H1 (cell line): ENCODE measurements around the gene MYH6. TPM values are rescaled to one million over a fixed set of nuclear protein-coding genes. Genes with fewer than 3 reads are reported as not detected.
A peak's percentile ranks its signal among the peaks of the same experiment; 100 is the strongest.

Experiments used
- CTCF ChIA-PET: fragments of 300-600 bp; sonication (Branson Sonifier 250); formaldehyde crosslinking; loops from one replicate; lab custom pipeline; 2021; ENCODE audit not compliant: partially characterized antibody; lab: Charles Lee
- POLR2A ChIA-PET: fragments of 300-600 bp; sonication (Branson Sonifier 250); formaldehyde crosslinking; loops from one replicate; lab custom pipeline; 2021; ENCODE audit warnings: inconsistent platforms; ENCODE audit not compliant: partially characterized antibody; lab: Charles Lee
- DNase-seq, 2 experiments: peaks; one replicate each; pipeline versions ENCODE4 v3.0.0 to v3.0.0-alpha.2; 2010 to 2022; ENCODE audit warnings: low spot score in 2 of 2, low read depth in 1 of 2, mixed read lengths in 1 of 2
- FAIRE-seq: peaks from 2 replicates; lab custom pipeline; 2011; peaks lifted over from hg19 to GRCh38; lab: Jason Lieb, UNC
- H2AFZ ChIP-seq: 2 replicates; pipeline ENCODE4 v1.8.1; 2012; ENCODE audit warnings: low read length, inconsistent platforms
- H2AK5ac ChIP-seq: 2 replicates; pipeline ENCODE4 v1.6.1; 2013; ENCODE audit warnings: low read depth, low read length
- H2BK120ac ChIP-seq: replicated peaks from 2 replicates; pipeline ENCODE3; 2013; ENCODE audit warnings: low read depth, low read length, inconsistent platforms
- H2BK12ac ChIP-seq: 2 replicates; pipeline ENCODE4 v1.6.1; 2013; ENCODE audit warnings: low read depth, low read length
- H2BK15ac ChIP-seq: 2 replicates; pipeline ENCODE4 v1.6.1; 2013; ENCODE audit warnings: low read length
- H2BK20ac ChIP-seq: 2 replicates; pipeline ENCODE4 v1.6.1; 2013; ENCODE audit warnings: low read length
- H2BK5ac ChIP-seq: 2 replicates; pipeline ENCODE4 v1.6.1; 2013; ENCODE audit warnings: low read depth, low read length
- H3K14ac ChIP-seq: 2 replicates; pipeline ENCODE4 v1.6.1; 2013; ENCODE audit warnings: inconsistent platforms; ENCODE audit not compliant: insufficient read length
- H3K18ac ChIP-seq: 2 replicates; pipeline ENCODE4 v1.6.1; 2013; ENCODE audit warnings: low read length; ENCODE audit errors: extremely low read depth
- H3K23ac ChIP-seq: 2 replicates; pipeline ENCODE4 v1.6.1; 2013; ENCODE audit warnings: inconsistent platforms; ENCODE audit not compliant: insufficient read length
- H3K23me2 ChIP-seq: 2 replicates; pipeline ENCODE4 v1.6.1; 2013; ENCODE audit warnings: low read depth, low read length
- H3K27ac ChIP-seq: 2 replicates; pipeline ENCODE4 v1.6.1; 2011; ENCODE audit warnings: low read depth, low read length, inconsistent platforms
- H3K27me3 ChIP-seq, 4 experiments: replicated peaks in 1 of 4; 1 replicate in 1 of 4; 2 replicates in 3 of 4; pipeline versions ENCODE4 v1.6.1 to v1.8.1; 2011 to 2013; ENCODE audit warnings: low read length in 3 of 4, mild to moderate bottlenecking in 3 of 4, inconsistent platforms in 2 of 4, mixed read lengths in 2 of 4, moderate library complexity in 1 of 4; ENCODE audit not compliant: control insufficient read depth in 3 of 4, insufficient read depth in 3 of 4; ENCODE audit errors: extremely low read depth in 1 of 4
- H3K36me3 ChIP-seq, 4 experiments: 2 replicates each; pipeline versions ENCODE4 v1.6.1 to v1.8.1; 2011 to 2013; ENCODE audit warnings: mild to moderate bottlenecking in 4 of 4, low read length in 3 of 4, moderate library complexity in 2 of 4, control low read depth in 1 of 4, inconsistent platforms in 1 of 4; ENCODE audit not compliant: insufficient read depth in 4 of 4, control insufficient read depth in 2 of 4
- H3K4ac ChIP-seq: replicated peaks from 2 replicates; pipeline ENCODE3; 2013; ENCODE audit warnings: low read length, low read depth, mixed read lengths, inconsistent platforms; ENCODE audit not compliant: insufficient read length
- H3K4me1 ChIP-seq, 4 experiments: replicated peaks in 1 of 4; 1 replicate in 1 of 4; 2 replicates in 3 of 4; pipeline versions ENCODE4 v1.6.1 to v1.8.1; 2011 to 2013; ENCODE audit warnings: low read length in 3 of 4, inconsistent platforms in 2 of 4, mixed read lengths in 1 of 4; ENCODE audit not compliant: insufficient read depth in 4 of 4, control insufficient read depth in 3 of 4
- H3K4me2 ChIP-seq, 2 experiments: 2 replicates each; pipeline versions ENCODE4 v1.6.1 to v1.8.1; 2011 to 2013; ENCODE audit warnings: low read depth in 2 of 2, low read length in 2 of 2, control low read depth in 1 of 2, inconsistent platforms in 1 of 2, mild to moderate bottlenecking in 1 of 2; ENCODE audit not compliant: insufficient read depth in 1 of 2
- H3K4me3 ChIP-seq, 4 experiments: fragments of 200-600, 300-600 bp in 1 of 4; sonication (generic), shearing (Covaris generic), sonication (Bioruptor Twin) in 1 of 4; 2 replicates each; pipeline versions ENCODE4 v1.5.1 to v1.8.1; 2011 to 2016; ENCODE audit warnings: low read length in 4 of 4, low read depth in 3 of 4, control low read depth in 2 of 4, inconsistent platforms in 2 of 4, mild to moderate bottlenecking in 2 of 4, mixed read lengths in 1 of 4, moderate library complexity in 1 of 4; ENCODE audit not compliant: insufficient read depth in 2 of 4; ENCODE audit errors: extremely low read depth in 1 of 4
- H3K56ac ChIP-seq: replicated peaks from 2 replicates; pipeline ENCODE3; 2013; ENCODE audit warnings: low read depth, mild to moderate bottlenecking, mixed read lengths, low read length, inconsistent platforms; ENCODE audit not compliant: insufficient read length
- H3K79me1 ChIP-seq: 2 replicates; pipeline ENCODE4 v1.6.1; 2013; ENCODE audit warnings: low read depth, low read length, control low read depth
- H3K79me2 ChIP-seq, 2 experiments: 2 replicates each; pipeline versions ENCODE4 v1.6.1 to v1.8.1; 2012 to 2013; ENCODE audit warnings: low read length in 2 of 2, mild to moderate bottlenecking in 2 of 2, inconsistent platforms in 1 of 2; ENCODE audit not compliant: insufficient read depth in 2 of 2, control insufficient read depth in 1 of 2
- H3K9ac ChIP-seq, 4 experiments: replicated peaks in 1 of 4; 1 replicate in 1 of 4; 2 replicates in 3 of 4; pipeline versions ENCODE4 v1.6.1 to v1.8.1; 2011 to 2013; ENCODE audit warnings: low read depth in 3 of 4, low read length in 3 of 4, control low read depth in 2 of 4, mild to moderate bottlenecking in 2 of 4, moderate library complexity in 2 of 4, inconsistent platforms in 1 of 4; ENCODE audit errors: extremely low read depth in 1 of 4
- H3K9me3 ChIP-seq, 2 experiments: 2 replicates each; pipeline versions ENCODE4 v1.6.1 to v1.8.1; 2012 to 2013; ENCODE audit warnings: mild to moderate bottlenecking in 2 of 2, moderate library complexity in 2 of 2, control low read depth in 1 of 2, inconsistent platforms in 1 of 2, low read depth in 1 of 2, low read length in 1 of 2, mixed read lengths in 1 of 2; ENCODE audit not compliant: insufficient read depth in 2 of 2
- H4K20me1 ChIP-seq, 2 experiments: replicated peaks in 1 of 2; 2 replicates each; pipeline versions ENCODE3 to v1.8.1; 2011 to 2013; ENCODE audit warnings: inconsistent platforms in 2 of 2, low read length in 2 of 2, mild to moderate bottlenecking in 1 of 2; ENCODE audit not compliant: insufficient read depth in 2 of 2, control insufficient read depth in 1 of 2
- H4K5ac ChIP-seq: 2 replicates; pipeline ENCODE4 v1.6.1; 2013; ENCODE audit warnings: low read length, low read depth, mixed read lengths, inconsistent platforms; ENCODE audit not compliant: insufficient read length
- H4K8ac ChIP-seq: 2 replicates; pipeline ENCODE4 v1.8.0; 2013; ENCODE audit warnings: mild to moderate bottlenecking, moderate library complexity, low read length, inconsistent platforms; ENCODE audit not compliant: insufficient read depth; ENCODE audit errors: extremely low read depth
- H4K91ac ChIP-seq: replicated peaks from 2 replicates; pipeline ENCODE3; 2013; ENCODE audit warnings: low read length, mixed read lengths, inconsistent platforms; ENCODE audit not compliant: insufficient read length
- WGBS, 2 experiments: shearing (Covaris generic) in 1 of 2; methylation state at CpG; one replicate each; pipeline versions ENCODE4 v1.1.6 to v1.1.7; 2013 to 2015; ENCODE audit warnings: low lambda C conversion rate in 2 of 2, mixed read lengths in 2 of 2, inconsistent platforms in 1 of 2, low coverage in 1 of 2, missing lambda C conversion rate in 1 of 2; ENCODE audit not compliant: insufficient replicate concordance in 2 of 2, insufficient coverage in 1 of 2, insufficient read length in 1 of 2; ENCODE audit errors: extremely low coverage in 1 of 2, missing lambda C conversion rate in 1 of 2; 5-methylcytosine and 5-hydroxymethylcytosine counted together
- polyA plus RNA-seq, 7 experiments: library from polyadenylated mRNA; depleted of rRNA in 3 of 7; stranded (reverse) in 5 of 7; unstranded in 2 of 7; fragments of >200 nt in 5 of 7; fragments of 200-250 nt in 2 of 7; gene quantifications; 1 replicate in 5 of 7; 2 replicates in 1 of 7; 4 replicates in 1 of 7; pipeline versions ENCODE4 v1.2.1 to v1.2.3, GENCODE V29; 2011 to 2013; ENCODE audit warnings: missing spikeins in 2 of 7, mixed read lengths in 2 of 7
- total RNA-seq: library from RNA; stranded (reverse); fragmentation: NEBNext Ultra II Directional; extraction: Animal tissue kit (Norgen Biotek cat#: 25700); gene quantifications from 2 replicates; pipeline ENCODE4 v1.2.1, GENCODE V29; 2021

Gene MYH6
- total and polyA plus RNA-seq, 2 of the 8 experiments (the other 6 are each of a cell fraction or from before 2014, with no cell fraction given): 0.03 TPM; not detected in 1

DNA sequence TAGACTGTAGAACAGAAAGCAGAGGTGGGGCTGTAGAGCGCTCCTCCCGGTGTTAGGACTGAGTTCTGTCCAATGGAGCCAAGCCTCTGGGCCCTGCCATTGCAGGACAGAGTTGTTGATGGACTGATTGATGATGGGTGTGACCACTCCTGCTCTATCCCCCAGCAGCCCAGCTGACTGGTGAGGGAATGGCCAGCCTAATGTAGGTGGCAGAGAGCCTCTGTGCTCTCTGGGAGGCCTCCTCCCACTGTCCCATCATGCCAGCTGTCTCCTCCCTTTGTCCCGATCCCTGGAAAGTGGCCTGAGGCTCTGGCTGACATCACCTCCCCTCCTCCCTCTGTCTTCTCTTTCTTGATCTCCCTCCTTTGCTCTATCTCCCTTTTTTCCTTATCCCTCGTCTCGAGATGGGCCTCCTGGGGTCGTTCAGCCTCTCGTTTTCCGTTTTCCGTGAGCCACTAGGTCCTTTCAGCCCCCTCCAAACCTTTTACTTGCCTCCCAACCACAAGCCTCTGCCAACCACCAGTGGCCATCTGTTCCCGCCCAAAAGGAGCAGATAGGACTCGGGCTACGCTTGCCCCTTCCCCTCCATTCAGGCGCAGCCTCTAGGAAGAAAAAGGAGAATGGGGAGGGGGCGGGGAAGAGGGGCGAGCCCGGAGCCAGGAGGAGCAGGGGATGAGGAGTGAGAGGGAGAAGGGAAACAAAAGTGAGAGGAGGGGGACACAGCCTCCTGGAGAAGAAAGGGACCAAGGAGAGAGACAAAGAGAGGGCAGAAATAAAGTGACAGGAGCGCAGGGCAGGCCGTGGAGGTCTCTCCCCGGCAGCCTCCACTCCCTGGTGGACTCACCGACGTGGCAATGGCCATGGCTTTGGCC, 43.7 kb downstream of the MYH6 start:
- H2BK120ac ChIP-seq: peak overlapping the region; percentile 24
- H3K18ac ChIP-seq: peak overlapping the region; percentile 97
- no peak overlapping the region for H4K8ac ChIP-seq
- H2BK5ac ChIP-seq: peak overlapping the region; percentile 74
- no peak overlapping the region for H3K14ac ChIP-seq
- H3K23me2 ChIP-seq: peaks cover 21% of the 10 kb centered on the region; the same call in 1 of the 2 replicates
- CTCF ChIA-PET: interaction anchor here (0.6 to 20.9 kb wide), 6 partner anchors 12 to 387 kb away, joined by 3 to 333 read pairs (median 46); partner anchors contain the start of genes CMTM5, IL25 and SLC22A17
- FAIRE-seq (no peak), DNase-seq (peak in 1 of 2 experiments; percentile 64)
- H3K79me1 ChIP-seq: no peaks in the 10 kb centered on the region
- H3K4ac ChIP-seq: peak overlapping the region; percentile 69
- H4K20me1 ChIP-seq: peaks cover 8 to 13% of the 10 kb centered on the region in 2 experiments
- H3K23ac ChIP-seq: no peak overlapping the region
- H2AK5ac ChIP-seq: peak overlapping the region; percentile 60; the same call in 1 of the 2 replicates
- 0 out of 2 replicates have a peak overlapping the region, but pooled peaks have one; percentile 27 for H3K27ac ChIP-seq
- H2BK15ac ChIP-seq: peak overlapping the region; percentile 88
- POLR2A ChIA-PET: interaction anchor here (0.9 to 7.1 kb wide), 7 partner anchors 13 to 204 kb away, joined by 3 to 73 read pairs (median 9); partner anchors contain the start of genes HOMEZ, PABPN1 and SLC22A17
- peak overlapping the region; percentile 52 for H4K5ac ChIP-seq
- peaks cover 0 to 9% (median 1%) of the 10 kb centered on the region in 4 experiments; a peak in 3 of 8 replicates for H3K36me3 ChIP-seq
- peaks cover 2 to 22% (median 14%) of the 10 kb centered on the region in 4 experiments; a peak in 6 of 7 replicates for H3K4me1 ChIP-seq
- H3K27me3 ChIP-seq: peaks cover 0 to 12% (median 8%) of the 10 kb centered on the region in 4 experiments; a peak in 5 of 7 replicates
- peak overlapping the region; percentile 55 to 90 (median 70) for H3K9ac ChIP-seq
- peak overlapping the region; percentile 92 for H4K91ac ChIP-seq
- peak overlapping the region; percentile 85 to 90 for H3K4me2 ChIP-seq
- peak overlapping the region; percentile 15; the same call in 1 of the 2 replicates for H2BK20ac ChIP-seq
- 13% methylated on average over 12 of the region's 21 CpGs; no CpG with 5 or more reads in 1 of the 2 experiments for WGBS, 2 experiments
- peak overlapping the region; percentile 69 to 79 (median 77) for H3K4me3 ChIP-seq
- no peak overlapping the region for H3K56ac ChIP-seq
- H2BK12ac ChIP-seq: peak overlapping the region; percentile 85
- no peaks in the 10 kb centered on the region for H3K79me2 ChIP-seq
- no peak overlapping the region for H2AFZ ChIP-seq
- no peaks in the 10 kb centered on the region for H3K9me3 ChIP-seq
